ENCODE measurements around the gene NOS3. TPM values are rescaled to one million over a fixed set of nuclear protein-coding genes. Genes with fewer than 3 reads are reported as not detected.
A peak's percentile ranks its signal among the peaks of the same experiment; 100 is the strongest.

NOS3 gene
- polyA plus RNA-seq, 1 of the 3 experiments (the other 2 are of a cell fraction) = 0.41 TPM

DNA sequence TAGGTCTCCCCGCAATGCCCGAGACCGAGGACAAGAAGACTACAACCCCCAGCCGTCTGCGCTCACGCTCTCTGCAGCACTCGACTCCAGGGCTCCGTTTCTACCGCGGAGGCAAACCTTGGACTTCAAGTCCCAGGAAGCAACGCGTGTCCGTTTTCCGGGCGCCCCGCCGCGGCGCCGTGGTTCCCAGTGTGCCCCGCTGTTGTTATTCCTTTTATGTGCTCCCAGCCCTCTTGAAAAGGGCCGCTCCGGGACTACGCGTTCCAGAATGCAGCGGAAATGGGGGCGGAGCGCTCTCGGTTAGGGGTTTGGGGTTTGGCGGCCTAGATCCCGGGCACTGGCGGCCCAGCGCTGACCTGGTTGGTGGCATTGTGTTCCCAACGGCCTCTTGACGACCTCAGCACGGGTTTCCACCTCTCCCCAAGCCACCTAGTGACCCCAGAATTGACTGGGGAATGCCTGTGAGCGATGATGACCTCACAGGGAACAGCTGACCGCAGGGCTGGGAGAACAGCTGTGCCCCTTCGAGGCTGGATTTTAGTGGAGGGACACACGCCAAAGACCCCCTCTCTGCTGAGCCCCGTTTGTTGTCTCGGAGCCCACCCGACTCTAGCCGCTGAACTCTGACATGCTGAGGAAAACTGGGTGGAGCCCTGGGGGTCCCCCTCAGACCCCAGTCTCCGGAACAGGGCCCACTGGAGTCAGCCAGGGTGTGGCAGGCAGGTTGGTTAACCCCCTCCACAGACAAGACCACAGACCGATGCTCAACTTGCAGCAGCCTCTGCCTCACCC, 67.4 kb downstream of the NOS3 start (continued):
- TF ChIP-seq TAF1 (IDR thresholded peaks at IDR 0.05; ENCODE audit: borderline replicate concordance, low read depth, low read length) (0 out of 2 replicates have a peak, but pooled peaks have one; percentile 31), EZH2phosphoT487 (IDR thresholded peaks at IDR 0.05; ENCODE audit: borderline replicate concordance, low read depth) (no peak), JUND (IDR thresholded peaks at IDR 0.05) (no peak), FOSL2 (IDR thresholded peaks at IDR 0.05; ENCODE audit: borderline replicate concordance, low read depth) (no peak), RAD21 (IDR thresholded peaks at IDR 0.05; ENCODE audit: low read length) (no peak), GABPA (IDR thresholded peaks at IDR 0.05; ENCODE audit: low read depth) (peak; percentile 91), SIN3A (IDR thresholded peaks at IDR 0.05; ENCODE audit: borderline replicate concordance, low read depth, low read length) (peak; percentile 79; the same call in 1 of the 2 replicates), RFX5 (IDR thresholded peaks at IDR 0.05; ENCODE audit: low read length) (no peak), GATA2 (CRISPR knock-in tag; IDR thresholded peaks at IDR 0.05) (no peak), YY1 (IDR thresholded peaks at IDR 0.05; ENCODE audit: low read depth) (peak; percentile 61; the same call in 1 of the 2 replicates), NFIC (IDR thresholded peaks at IDR 0.05; ENCODE audit: borderline replicate concordance) (no peak), RCOR1 (IDR thresholded peaks at IDR 0.05; ENCODE audit: low read length) (no peak), TCF12 (IDR thresholded peaks at IDR 0.05) (0 out of 2 replicates have a peak, but pooled peaks have one; percentile 7), MXI1 (IDR thresholded peaks at IDR 0.05; ENCODE audit: low read depth, low read length) (peak; percentile 63; the same call in 1 of the 2 replicates)
- TF ChIP-seq, protein P1, sequence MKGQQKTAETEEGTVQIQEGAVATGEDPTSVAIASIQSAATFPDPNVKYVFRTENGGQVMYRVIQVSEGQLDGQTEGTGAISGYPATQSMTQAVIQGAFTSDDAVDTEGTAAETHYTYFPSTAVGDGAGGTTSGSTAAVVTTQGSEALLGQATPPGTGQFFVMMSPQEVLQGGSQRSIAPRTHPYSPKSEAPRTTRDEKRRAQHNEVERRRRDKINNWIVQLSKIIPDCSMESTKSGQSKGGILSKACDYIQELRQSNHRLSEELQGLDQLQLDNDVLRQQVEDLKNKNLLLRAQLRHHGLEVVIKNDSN (IDR thresholded peaks at IDR 0.05; ENCODE audit: borderline replicate concordance, low read depth) = peak; percentile 62; the same call in 1 of the 2 replicates
- TF ChIP-seq, protein P2, sequence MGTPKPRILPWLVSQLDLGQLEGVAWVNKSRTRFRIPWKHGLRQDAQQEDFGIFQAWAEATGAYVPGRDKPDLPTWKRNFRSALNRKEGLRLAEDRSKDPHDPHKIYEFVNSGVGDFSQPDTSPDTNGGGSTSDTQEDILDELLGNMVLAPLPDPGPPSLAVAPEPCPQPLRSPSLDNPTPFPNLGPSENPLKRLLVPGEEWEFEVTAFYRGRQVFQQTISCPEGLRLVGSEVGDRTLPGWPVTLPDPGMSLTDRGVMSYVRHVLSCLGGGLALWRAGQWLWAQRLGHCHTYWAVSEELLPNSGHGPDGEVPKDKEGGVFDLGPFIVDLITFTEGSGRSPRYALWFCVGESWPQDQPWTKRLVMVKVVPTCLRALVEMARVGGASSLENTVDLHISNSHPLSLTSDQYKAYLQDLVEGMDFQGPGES (IDR thresholded peaks at IDR 0.05; ENCODE audit: low read depth, low read length) = no peak
- TF ChIP-seq, protein P3, sequence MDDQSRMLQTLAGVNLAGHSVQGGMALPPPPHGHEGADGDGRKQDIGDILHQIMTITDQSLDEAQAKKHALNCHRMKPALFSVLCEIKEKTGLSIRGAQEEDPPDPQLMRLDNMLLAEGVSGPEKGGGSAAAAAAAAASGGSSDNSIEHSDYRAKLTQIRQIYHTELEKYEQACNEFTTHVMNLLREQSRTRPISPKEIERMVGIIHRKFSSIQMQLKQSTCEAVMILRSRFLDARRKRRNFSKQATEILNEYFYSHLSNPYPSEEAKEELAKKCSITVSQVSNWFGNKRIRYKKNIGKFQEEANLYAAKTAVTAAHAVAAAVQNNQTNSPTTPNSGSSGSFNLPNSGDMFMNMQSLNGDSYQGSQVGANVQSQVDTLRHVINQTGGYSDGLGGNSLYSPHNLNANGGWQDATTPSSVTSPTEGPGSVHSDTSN (IDR thresholded peaks at IDR 0.05) = peak; percentile 29; the same call in 1 of the 2 replicates
- TF ChIP-seq, protein P4, sequence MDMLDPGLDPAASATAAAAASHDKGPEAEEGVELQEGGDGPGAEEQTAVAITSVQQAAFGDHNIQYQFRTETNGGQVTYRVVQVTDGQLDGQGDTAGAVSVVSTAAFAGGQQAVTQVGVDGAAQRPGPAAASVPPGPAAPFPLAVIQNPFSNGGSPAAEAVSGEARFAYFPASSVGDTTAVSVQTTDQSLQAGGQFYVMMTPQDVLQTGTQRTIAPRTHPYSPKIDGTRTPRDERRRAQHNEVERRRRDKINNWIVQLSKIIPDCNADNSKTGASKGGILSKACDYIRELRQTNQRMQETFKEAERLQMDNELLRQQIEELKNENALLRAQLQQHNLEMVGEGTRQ (IDR thresholded peaks at IDR 0.05; ENCODE audit: borderline replicate concordance, low read depth, low read length) = no peak; the same call in 1 of the 2 replicates
- TF ChIP-seq, protein P5, sequence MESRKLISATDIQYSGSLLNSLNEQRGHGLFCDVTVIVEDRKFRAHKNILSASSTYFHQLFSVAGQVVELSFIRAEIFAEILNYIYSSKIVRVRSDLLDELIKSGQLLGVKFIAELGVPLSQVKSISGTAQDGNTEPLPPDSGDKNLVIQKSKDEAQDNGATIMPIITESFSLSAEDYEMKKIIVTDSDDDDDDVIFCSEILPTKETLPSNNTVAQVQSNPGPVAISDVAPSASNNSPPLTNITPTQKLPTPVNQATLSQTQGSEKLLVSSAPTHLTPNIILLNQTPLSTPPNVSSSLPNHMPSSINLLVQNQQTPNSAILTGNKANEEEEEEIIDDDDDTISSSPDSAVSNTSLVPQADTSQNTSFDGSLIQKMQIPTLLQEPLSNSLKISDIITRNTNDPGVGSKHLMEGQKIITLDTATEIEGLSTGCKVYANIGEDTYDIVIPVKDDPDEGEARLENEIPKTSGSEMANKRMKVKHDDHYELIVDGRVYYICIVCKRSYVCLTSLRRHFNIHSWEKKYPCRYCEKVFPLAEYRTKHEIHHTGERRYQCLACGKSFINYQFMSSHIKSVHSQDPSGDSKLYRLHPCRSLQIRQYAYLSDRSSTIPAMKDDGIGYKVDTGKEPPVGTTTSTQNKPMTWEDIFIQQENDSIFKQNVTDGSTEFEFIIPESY (IDR thresholded peaks at IDR 0.05; ENCODE audit: borderline replicate concordance, low read depth) = no peak
